Activated CD4-positive, alpha-beta T cell treated with anti-CD3 and anti-CD28 coated beads, Interleukin-2, amount 10 ng/mL, durations not matched to agents 7 days and 5 days (primary cell): ENCODE results near the gene FOXN1. TPM values are rescaled to one million over a fixed set of nuclear protein-coding genes. Genes with fewer than 3 reads are reported as not detected.

Source experiments
- CTCF ChIA-PET: fragments of 350-600 bp; sonication (Branson Sonifier 250); formaldehyde crosslinking; loops from one replicate; lab custom pipeline; 2021; ENCODE audit warnings: antibody characterized with exemption; lab: Charles Lee
- POLR2A ChIA-PET: fragments of 350-600 bp; sonication (Branson Sonifier 250); formaldehyde crosslinking; loops from one replicate; lab custom pipeline; 2021; ENCODE audit warnings: antibody characterized with exemption; lab: Charles Lee
- DNase-seq: peaks from one replicate; pipeline ENCODE4 v3.0.0-alpha.2; 2020
- H3K27ac Mint-ChIP-seq: one replicate; pipeline ENCODE4 v1.8.0; 2021; ENCODE audit warnings: mild to moderate bottlenecking, moderate library complexity, mixed read lengths
- H3K27me3 Mint-ChIP-seq: one replicate; pipeline ENCODE4 v1.8.0; 2021; ENCODE audit warnings: mixed read lengths
- H3K36me3 Mint-ChIP-seq: one replicate; pipeline ENCODE4 v1.8.0; 2021; ENCODE audit warnings: low read depth, mixed read lengths
- H3K4me1 Mint-ChIP-seq: one replicate; pipeline ENCODE4 v1.8.0; 2021; ENCODE audit warnings: mixed read lengths
- H3K4me3 Mint-ChIP-seq: one replicate; pipeline ENCODE4 v1.8.0; 2021; ENCODE audit warnings: mild to moderate bottlenecking, moderate library complexity, mixed read lengths
- H3K9me3 Mint-ChIP-seq: one replicate; pipeline ENCODE4 v1.8.0; 2021; ENCODE audit warnings: mixed read lengths
- total RNA-seq, 2 experiments: library from RNA; stranded (reverse); gene quantifications; one replicate each; pipeline ENCODE4 v1.2.3, GENCODE V29; 2021

The FOXN1 gene
- total RNA-seq, 2 experiments from 2014 or later, result not detected

DNA sequence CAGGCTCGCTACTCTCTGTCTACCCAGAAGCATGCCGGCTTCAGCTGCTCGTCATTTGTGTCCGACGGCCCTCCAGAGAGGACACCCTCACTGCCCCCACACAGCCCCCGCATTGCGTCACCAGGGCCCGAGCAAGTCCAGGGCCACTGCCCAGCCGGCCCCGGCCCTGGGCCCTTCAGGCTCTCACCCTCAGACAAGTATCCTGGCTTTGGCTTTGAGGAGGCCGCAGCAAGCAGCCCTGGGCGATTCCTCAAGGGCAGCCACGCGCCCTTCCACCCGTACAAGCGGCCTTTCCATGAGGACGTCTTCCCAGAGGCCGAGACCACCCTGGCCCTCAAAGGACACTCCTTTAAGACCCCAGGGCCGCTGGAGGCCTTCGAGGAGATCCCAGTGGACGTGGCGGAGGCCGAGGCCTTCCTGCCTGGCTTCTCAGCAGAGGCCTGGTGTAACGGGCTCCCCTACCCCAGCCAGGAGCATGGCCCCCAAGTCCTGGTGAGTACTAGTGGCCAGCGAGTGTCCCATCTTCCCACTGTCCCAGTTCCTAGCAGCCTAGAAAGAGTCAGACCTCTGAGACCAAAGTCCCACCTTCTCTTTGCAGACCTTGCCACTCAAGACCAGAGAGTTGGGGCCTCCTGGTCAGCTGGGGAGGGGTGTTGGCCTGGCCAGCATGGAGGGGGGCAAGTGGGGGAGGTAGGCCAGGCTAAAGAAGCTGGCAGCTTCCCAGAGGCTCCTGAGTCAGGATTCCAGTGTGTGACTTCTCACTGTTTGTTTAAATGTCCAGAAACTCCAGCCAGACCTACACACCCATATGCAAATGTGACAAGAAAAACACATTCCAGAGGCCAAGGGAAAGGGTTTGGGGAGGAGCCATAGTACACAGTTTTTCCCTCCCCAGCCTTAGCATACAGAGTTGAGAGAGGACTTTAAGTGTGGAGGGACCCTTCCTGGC lies 18.6 kb downstream of the FOXN1 start:
- Mint-ChIP-seq H3K27ac (no peak overlapping the region), H3K27me3 (no peaks in the 10 kb centered on the region), H3K4me1 (no peaks in the 10 kb centered on the region), H3K36me3 (no peaks in the 10 kb centered on the region), H3K4me3 (no peak overlapping the region), H3K9me3 (no peaks in the 10 kb centered on the region)
- DNase-seq, result no peak
- ChIA-PET CTCF (no interaction called here), POLR2A (no interaction called here)

- CTCF ChIA-PET, result interaction anchor here (1.2 kb wide), 1 partner anchor 9 kb away, joined by 3 read pairs; no protein-coding TSS in a partner anchor
- Mint-ChIP-seq H3K27me3 (no peaks in the 10 kb centered on the region), H3K4me1 (no peaks in the 10 kb centered on the region), H3K27ac (no peak overlapping the region), H3K9me3 (no peaks in the 10 kb centered on the region), H3K36me3 (no peaks in the 10 kb centered on the region), H3K4me3 (no peak overlapping the region)
- POLR2A ChIA-PET, result interaction anchor here (0.5 kb wide), 1 partner anchor 42 kb away, joined by 4 read pairs; no protein-coding TSS in a partner anchor
- DNase-seq, result no peak
Observed at GRCh38 chr17:28526381-28526780, 20.2 kb downstream of the FOXN1 start.

DNA sequence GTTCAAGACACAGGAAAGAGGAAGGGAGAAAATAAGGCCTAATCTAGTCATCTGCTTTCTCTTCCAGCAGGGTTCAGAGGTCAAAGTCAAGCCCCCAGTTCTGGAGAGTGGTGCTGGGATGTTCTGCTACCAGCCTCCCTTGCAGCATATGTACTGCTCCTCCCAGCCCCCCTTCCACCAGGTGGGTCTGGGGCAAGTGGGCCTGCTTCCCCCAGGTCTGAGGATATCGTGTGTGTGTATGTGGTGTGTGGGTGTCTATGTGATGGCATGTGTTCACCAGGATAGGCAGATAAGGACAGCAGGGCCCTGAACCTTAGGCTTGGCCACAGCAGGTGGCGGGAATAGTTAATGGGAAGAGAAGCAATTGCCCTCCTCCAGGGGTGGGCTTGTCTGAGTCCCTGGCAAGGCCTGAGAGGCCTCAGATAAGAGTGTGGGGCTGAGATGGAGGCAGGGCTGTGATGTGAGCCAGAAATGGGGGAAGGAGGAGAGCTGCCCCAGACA lies 21.1 kb downstream of the FOXN1 start:
- Mint-ChIP-seq H3K36me3 (no peaks in the 10 kb centered on the region), H3K27ac (no peak overlapping the region), H3K4me3 (no peak overlapping the region), H3K9me3 (no peaks in the 10 kb centered on the region), H3K27me3 (peaks cover 1% of the 10 kb centered on the region), H3K4me1 (no peaks in the 10 kb centered on the region)
- ChIA-PET CTCF (no interaction called here), POLR2A (interaction anchor here (0.5 kb wide), 1 partner anchor 41 kb away, joined by 4 read pairs; no protein-coding TSS in a partner anchor)
- no peak for DNase-seq

- ChIA-PET POLR2A (interaction anchor here (0.5 kb wide), 1 partner anchor 366 kb away, joined by 3 read pairs; no protein-coding TSS in a partner anchor), CTCF (no interaction called here)
- no peak for DNase-seq
- Mint-ChIP-seq H3K36me3 (no peaks in the 10 kb centered on the region), H3K27ac (no peak overlapping the region), H3K4me3 (no peak overlapping the region), H3K27me3 (peaks cover 1% of the 10 kb centered on the region), H3K4me1 (no peaks in the 10 kb centered on the region), H3K9me3 (no peaks in the 10 kb centered on the region)
Observed at GRCh38 chr17:28527859-28528258, 21.7 kb downstream of the FOXN1 start.

GRCh38 chr17:28528327-28529012 lies 22.3 kb downstream of the FOXN1 start:
- Mint-ChIP-seq H3K27ac (no peak overlapping the region), H3K4me3 (no peak overlapping the region), H3K9me3 (no peaks in the 10 kb centered on the region), H3K36me3 (no peaks in the 10 kb centered on the region), H3K27me3 (peaks cover 1% of the 10 kb centered on the region), H3K4me1 (no peaks in the 10 kb centered on the region)
- CTCF ChIA-PET, result interaction anchor here (0.6 kb wide), 1 partner anchor 95 kb away, joined by 3 read pairs; no protein-coding TSS in a partner anchor
- POLR2A ChIA-PET, result no interaction called here
- no peak for DNase-seq

GRCh38 chr17:28529013-28529400 lies 22.9 kb downstream of the FOXN1 start:
- ChIA-PET CTCF (interaction anchor here (0.6 kb wide), 1 partner anchor 94 kb away, joined by 3 read pairs; no protein-coding TSS in a partner anchor), POLR2A (no interaction called here)
- H3K4me3 Mint-ChIP-seq, result no peak overlapping the region
- H3K36me3 Mint-ChIP-seq, result no peaks in the 10 kb centered on the region
- H3K27me3 Mint-ChIP-seq, result peaks cover 1% of the 10 kb centered on the region
- no peak overlapping the region for H3K27ac Mint-ChIP-seq
- no peak for DNase-seq
- no peaks in the 10 kb centered on the region for H3K4me1 Mint-ChIP-seq
- H3K9me3 Mint-ChIP-seq, result no peaks in the 10 kb centered on the region

DNA sequence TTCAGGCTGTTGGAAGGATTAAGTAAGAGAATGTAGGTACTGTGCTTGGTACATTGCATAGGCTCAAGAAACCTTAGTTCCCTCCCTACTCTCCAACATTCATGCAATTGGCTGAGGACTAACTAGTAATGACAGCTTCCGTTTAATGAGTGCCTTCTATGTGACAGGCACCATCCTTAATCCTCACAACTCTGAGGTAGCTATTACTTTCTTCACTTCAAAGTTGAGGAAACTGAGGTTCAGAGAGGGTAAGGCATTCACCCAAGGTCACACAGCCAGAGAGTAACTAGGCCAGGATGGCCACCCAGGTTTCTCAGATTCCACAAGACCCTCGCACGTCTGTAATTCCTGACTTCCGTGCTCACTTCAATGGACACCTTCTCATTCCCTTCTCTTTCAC lies 24.1 kb downstream of the FOXN1 start:
- no peaks in the 10 kb centered on the region for H3K4me1 Mint-ChIP-seq
- ChIA-PET CTCF (no interaction called here), POLR2A (no interaction called here)
- H3K27me3 Mint-ChIP-seq, result peaks cover 1% of the 10 kb centered on the region
- H3K36me3 Mint-ChIP-seq, result no peaks in the 10 kb centered on the region
- H3K27ac Mint-ChIP-seq, result no peak overlapping the region
- no peaks in the 10 kb centered on the region for H3K9me3 Mint-ChIP-seq
- H3K4me3 Mint-ChIP-seq, result no peak overlapping the region
- DNase-seq, result no peak

DNA sequence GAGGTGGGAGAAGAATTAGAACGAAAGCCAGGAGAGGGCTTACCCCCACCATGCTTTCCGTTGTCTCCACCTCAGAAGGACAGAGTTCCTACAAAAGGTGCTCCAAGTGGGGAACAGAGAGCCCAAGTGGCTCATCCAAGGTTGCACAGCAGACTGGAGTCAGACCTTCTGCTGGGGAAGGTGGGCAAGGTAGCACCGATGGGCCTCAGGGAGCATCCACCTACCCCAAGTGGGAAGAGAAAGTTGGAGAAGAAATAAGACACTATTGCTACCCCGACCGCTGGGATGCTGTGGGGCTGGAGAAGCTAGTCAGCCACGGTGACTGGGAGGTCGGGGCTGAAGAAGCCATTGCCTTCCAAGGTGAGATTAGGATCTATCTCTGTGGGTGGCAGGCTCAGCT lies 24.8 kb downstream of the FOXN1 start:
- no peak overlapping the region for H3K27ac Mint-ChIP-seq
- POLR2A ChIA-PET, result no interaction called here
- no peak overlapping the region for H3K4me3 Mint-ChIP-seq
- peaks cover 1% of the 10 kb centered on the region for H3K27me3 Mint-ChIP-seq
- DNase-seq, result no peak
- no peaks in the 10 kb centered on the region for H3K9me3 Mint-ChIP-seq
- CTCF ChIA-PET, result interaction anchor here (1.1 kb wide), 1 partner anchor 9 kb away, joined by 4 read pairs; no protein-coding TSS in a partner anchor
- H3K4me1 Mint-ChIP-seq, result no peaks in the 10 kb centered on the region
- H3K36me3 Mint-ChIP-seq, result no peaks in the 10 kb centered on the region

DNA sequence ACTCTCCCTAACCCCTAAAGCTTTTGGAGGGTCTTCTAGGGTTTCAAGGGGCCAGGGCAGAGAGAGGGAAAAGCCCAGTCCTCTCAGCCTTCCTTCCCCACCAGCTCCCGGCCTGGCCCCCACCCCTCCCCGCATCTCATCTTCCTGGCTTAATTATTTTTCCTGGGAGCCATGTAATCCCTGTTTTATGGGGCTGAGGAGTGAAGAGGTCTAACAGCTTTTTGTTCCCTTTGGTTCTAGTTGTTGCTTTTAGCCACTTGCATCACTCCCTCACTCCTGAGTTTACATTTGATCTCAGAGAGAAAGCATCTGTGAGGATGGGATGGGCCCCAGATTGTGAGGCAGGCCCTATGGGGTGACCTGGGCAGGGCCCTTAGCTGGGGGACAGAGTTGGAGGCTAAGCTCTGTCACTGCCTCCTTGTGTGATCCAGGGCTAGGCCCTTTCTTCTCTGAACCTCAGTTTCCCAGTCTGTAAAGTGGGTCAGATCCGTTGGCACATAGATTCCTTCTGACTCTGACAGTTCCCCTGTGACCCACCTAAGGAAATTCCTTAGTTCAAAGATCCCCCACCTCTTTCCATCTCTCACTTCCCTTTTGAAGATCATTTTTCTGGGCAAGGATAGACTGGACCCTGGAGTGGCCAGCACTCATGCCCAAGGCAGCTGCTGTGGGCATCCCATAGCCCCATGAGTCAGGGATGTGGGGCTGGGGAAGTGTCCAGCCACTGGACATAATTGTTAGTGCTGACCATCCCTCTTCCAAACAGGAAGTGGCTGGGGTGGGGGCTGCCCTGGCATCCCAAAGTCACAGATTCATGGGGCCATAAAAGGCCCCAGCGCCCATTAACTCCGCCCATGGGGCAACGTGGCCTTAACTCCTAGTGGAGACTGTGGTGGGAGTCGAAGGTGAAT lies 26.2 kb downstream of the FOXN1 start:
- peaks cover 1% of the 10 kb centered on the region for H3K27me3 Mint-ChIP-seq
- H3K4me3 Mint-ChIP-seq, result no peak overlapping the region
- no peak for DNase-seq
- CTCF ChIA-PET, result interaction anchor here (1.1 kb wide), 1 partner anchor 8 kb away, joined by 4 read pairs; no protein-coding TSS in a partner anchor
- H3K4me1 Mint-ChIP-seq, result no peaks in the 10 kb centered on the region
- POLR2A ChIA-PET, result no interaction called here
- H3K9me3 Mint-ChIP-seq, result no peaks in the 10 kb centered on the region
- H3K36me3 Mint-ChIP-seq, result no peaks in the 10 kb centered on the region
- no peak overlapping the region for H3K27ac Mint-ChIP-seq

DNA sequence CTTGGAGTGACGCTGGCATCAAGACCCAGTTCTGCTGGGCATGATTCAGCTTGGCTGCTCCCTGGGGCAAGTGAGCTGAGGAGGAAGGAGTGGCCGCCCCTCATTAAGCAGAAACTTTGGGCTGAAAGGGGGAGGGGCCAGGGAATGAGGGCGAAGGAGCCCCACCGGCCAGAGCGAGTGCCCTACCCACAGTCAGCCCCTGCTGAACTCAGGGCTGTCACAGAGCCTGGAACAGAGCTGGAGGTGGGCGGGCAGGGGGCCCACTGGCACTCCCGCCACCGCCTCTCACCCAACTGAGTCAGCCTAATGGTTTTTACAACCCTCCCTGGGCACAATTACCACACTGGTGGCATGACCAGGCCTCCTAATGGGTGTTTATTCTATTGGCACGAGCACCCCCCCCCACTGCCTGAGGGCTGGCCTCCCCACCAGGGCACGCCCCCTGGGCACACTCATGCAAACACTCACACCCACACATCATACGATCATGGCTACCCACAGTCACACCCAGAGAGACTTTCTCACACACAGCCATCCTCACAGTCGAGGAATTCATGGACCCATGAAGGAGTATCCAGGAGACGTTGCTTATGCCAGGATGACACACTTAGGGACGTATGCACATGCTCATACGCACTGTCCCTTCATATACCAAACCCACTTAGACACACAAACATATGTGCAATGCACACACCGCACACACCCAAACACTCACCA lies 27.1 kb downstream of the FOXN1 start:
- DNase-seq, result no peak
- no peak overlapping the region for H3K27ac Mint-ChIP-seq
- H3K4me3 Mint-ChIP-seq, result no peak overlapping the region
- ChIA-PET CTCF (no interaction called here), POLR2A (no interaction called here)
- no peaks in the 10 kb centered on the region for H3K4me1 Mint-ChIP-seq
- H3K36me3 Mint-ChIP-seq, result no peaks in the 10 kb centered on the region
- H3K9me3 Mint-ChIP-seq, result no peaks in the 10 kb centered on the region
- H3K27me3 Mint-ChIP-seq, result peaks cover 1% of the 10 kb centered on the region

- CTCF ChIA-PET, result interaction anchor here (0.5 to 1.6 kb wide), 7 partner anchors 9 to 875 kb away, joined by 3 to 4 read pairs (median 3); no protein-coding TSS in a partner anchor
- no peaks in the 10 kb centered on the region for H3K9me3 Mint-ChIP-seq
- H3K27ac Mint-ChIP-seq, result no peak overlapping the region
- H3K4me1 Mint-ChIP-seq, result no peaks in the 10 kb centered on the region
- H3K27me3 Mint-ChIP-seq, result peaks cover 1% of the 10 kb centered on the region
- POLR2A ChIA-PET, result no interaction called here
- no peak for DNase-seq
- H3K36me3 Mint-ChIP-seq, result no peaks in the 10 kb centered on the region
- H3K4me3 Mint-ChIP-seq, result no peak overlapping the region
Observed at GRCh38 chr17:28534740-28535375, 28.7 kb downstream of the FOXN1 start.
